EL (cell line): ENCODE results near the gene CNNM4.

ENCODE experiments used
- DNase-seq: peaks from one replicate; pipeline ENCODE4 v3.0.0-alpha.2; 2016

Gene CNNM4

DNA sequence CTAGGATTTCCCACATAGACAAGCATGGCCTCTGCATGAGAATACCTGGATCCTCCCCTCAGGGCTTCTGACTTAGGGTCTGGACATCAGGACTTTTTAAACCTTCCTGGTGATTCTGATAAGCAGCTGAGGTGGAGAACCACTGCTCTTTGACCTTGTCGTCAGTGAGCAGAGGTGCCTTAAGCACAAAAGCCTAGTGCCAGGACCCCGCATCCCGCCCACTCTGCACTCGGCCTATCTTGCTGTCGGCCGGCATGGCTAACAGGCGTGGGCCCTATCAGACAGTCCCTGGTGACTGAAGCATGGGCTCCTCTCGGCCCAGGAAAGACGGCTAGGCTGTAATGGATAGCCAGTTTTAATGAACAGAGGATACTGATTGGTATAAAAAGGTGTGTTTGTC lies 76.9 kb downstream of the CNNM4 start:
- no peak for DNase-seq

DNA sequence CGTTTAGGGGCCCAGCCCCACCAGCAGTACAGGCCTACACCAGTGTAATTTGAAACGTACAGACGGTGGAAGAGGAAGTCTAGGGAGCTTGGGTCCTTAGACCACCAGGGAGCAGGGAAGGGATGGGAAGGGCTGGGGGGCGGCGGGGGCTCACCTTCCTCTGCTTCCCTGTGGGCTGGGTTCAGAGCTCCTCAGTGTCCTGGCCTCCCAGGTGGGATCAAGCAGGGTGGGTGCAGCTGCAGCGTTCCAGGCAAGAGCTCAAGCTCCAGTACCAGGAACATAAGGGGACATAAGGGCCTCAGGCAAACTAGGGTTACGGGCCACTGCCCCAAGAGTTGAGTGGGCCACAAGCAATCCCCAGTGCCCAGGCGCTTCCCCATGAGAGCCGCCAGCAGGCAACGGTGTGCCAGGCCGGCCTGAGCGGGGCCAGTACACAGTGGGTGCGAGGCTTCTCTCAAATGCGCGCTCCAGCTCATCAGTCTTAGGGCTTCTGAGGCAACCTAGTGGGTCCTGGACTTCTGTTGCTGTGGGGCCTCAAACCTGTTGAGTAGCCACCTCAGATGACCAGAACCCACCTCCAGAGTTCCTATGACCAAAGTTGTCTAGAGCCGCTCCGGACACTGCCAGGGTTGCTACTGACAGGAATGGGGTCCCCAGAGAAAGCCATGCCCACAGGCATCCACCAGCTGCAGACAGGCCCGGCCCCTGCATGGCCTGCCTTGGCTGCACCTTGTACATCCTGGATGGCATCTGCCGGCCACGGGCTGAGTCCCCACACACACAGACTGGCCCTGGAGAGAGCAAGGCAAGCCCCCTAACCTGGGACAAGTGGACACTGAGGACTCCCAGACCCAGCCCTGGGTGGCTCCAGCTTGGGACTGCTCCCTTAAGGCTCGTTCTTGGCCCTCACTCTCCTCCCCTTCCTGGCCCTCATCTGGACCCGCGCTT lies 77.9 kb downstream of the CNNM4 start:
- no peak for DNase-seq

DNA sequence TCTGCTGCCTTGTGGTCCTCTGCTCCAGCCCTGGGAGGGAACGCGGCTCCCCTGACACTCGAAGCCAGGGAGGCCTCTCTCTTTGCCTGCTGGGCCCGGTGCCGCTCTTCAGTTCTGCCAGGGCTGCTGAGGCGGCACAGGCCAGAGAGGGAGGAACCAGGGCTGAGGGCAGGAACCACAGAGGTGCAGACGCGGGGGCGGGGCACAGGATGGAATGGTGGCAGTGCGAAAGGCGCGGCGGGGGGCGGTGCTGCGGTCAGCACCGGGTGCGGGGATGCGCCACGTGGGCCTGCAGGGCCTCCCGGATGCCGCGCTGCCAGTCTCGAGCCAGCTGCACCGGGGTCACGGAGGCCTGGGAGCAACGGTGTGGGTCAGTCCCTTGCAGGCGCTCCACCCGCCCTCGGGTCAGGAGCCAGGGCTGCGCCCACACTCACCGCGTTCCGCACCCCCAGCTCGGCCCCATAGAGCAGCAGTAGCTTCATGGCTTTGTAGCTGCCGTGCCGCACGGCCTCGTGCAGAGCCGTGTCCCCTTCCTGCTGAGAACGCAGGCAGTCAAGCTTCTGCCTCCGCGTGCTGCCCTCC lies 78.7 kb downstream of the CNNM4 start:
- DNase-seq = no peak

DNA sequence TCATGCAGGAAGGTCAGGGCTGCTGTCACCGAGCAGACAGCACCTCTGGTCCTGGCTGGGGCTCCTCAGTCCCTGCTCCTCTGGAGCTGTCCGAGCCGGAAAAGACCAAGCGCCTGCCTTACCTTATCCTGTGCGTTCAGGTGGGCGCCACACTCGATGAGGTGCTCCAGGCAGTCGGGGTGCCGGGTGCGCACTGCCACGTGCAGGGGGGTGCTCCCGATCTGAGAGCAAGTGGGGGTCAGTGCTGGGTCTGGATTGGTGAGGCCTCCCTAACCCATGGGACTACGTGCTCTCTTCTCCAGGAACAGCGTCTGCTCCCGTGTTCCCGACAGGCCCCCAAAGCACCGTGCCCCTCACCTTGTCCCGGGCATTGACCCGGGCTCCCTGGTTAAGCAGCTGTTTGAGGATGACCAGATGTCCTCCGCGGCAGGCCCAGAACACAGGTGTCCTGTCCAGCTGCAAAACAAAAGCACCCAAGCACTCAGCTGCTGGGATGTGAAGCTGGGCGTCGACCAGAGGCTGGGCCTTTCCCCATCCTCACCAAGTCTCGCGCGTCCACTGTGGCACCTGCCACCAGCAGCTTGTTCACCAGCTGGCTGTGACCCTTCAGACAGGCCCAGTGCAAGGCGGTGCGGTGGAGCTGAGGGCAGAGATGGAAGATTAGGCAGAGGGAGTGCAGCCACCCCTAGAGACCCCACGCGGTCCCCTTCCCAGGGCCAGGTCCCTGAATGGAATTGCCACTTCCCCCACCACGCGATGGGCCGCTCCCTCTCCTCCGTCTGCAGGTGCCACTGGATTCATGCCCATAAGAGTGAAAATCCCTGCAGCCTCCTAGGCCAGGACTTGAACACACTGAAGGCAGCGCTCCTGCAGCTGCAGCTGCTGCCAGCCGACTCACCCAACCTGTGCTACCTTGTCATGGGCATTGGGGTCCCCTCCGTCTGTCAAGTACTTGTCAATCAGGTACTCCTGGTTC lies 79.5 kb downstream of the CNNM4 start:
- DNase-seq = no peak

DNA sequence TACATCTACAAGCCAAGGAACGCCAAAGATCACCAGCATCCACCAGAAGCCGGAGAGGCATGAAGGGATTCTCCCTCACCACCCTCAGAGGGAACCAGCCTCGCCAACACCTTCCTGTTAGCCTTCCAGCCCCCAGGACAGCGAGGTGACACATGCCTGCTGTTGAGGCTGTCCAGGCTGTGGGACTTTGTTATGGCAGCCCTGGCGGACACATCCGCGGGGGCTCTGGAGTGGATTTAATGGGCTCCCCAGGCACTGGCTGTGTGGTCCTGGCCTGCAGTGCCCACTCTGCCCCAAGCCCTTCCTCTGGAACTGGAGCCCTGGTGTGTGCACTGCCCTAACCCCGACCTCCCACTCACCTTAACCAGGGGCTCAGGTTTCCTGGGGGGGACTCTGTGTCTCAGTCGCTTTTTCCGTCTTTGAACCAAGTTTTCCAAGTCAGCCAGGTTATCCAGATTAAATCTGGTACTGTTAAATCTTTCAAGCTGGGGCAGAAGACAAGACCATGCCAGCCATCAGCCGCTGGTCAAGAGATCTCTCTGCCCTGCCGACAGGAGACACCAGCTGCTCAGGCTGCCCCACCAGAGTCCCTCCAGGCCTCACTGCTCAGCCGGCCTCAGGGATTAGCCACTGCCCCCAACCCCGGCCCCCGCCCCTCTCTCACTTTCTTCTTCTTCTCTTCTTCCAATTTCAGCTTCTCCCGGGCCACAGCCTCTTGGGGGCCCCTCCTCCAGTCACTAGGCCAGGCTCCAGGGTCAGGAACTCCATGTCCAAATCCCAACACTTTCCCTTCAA lies 81.2 kb downstream of the CNNM4 start:
- no peak for DNase-seq

DNA sequence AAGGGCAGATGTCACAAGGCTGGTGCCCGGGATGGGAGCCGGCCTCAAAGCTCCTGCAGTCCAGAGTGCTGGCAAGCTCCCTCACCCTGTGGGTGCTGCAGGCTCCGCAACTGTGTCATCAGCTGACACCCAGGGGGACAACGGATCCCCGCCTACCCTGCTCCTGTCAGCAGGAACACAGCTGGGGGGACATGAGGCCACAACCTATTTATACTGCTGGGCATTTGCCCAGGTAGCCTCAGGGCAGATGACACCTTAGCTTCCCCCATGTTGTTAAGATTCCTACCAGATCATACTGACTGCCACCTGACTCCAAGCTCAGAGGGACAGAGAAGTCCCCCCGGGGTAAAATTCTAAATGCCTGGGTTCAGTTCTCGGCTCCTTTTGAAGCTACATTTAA lies 81.9 kb downstream of the CNNM4 start:
- DNase-seq = no peak

DNA sequence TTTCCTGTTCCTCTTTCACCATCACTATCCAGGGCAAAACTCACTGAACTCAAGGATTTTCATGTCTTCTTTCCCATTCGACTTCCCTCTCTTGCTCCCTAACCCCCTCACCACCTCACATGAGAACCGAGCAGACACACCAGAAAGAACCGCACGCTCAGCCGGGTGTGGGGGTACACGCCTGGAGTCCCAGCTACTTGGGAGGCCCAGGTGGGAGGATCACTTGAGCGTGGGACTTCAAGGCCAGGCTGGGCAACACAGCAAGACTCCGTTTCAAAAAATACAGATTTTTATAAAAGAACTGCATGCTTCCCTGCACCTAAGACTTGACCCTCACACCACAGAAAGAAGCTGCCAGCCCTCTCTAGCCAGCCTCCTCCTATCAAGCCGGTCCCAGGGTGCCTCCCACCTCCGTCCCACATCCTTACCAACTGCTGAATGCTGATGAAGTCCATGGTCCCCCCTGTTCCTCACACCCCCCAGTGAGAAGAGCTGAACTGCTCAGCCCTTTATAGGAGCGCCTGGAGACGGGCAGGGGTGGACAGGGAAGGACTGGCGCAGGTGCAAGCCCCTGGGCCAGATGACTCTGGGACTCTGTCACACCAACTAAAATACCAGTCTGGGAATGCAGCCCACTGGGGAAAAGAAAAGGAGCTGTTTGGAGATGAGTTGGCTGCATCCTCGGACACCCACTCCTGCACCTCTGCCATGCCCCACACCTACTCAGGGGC lies 83.0 kb downstream of the CNNM4 start, which contains the start of gene ANKRD23:
Gene ANKRD23, minus strand, starts transcription at position 484 of the 731 bp plus-strand sequence. Its CDS starts 29 bp downstream, at position 455.
- no peak for DNase-seq

DNA sequence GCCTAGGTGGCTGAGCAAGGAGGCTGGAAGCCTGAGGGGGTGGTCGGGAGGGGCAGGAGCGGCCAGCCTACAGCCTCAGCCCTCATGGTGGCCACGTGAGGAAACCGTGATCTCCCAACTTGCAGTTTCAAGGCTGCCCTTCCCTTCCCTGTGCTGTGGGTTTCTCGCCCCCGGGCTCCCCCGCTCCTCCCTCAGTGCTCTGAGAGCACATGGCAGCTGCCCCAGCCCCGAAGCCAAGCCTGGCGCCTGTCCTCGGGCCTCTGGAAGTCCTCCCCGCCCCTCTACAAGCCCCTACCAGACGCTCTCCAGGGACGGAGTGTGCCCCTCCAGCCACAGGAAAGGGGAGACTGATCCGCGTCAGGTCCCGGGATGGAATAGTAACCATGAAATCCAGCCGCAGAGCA lies 83.7 kb downstream of the CNNM4 start:
- no peak for DNase-seq

DNA sequence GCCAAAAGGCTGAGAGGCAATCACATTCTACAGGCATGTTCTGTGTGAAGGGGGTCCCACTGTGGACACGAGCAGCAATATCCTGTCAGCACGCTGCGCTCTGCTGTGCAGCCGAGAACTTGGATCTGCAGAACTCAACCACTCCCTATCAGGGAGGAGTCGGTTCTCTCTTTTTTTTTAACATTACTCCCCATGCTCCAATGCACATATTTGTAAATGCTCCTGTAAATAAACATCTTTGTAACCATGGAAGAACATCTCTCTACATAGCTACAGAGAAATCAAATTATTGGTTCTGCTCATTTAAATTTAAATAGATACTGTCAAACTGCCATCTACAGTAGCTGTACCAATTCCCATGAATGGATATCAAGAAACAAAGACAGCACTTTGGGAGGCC lies 86.1 kb downstream of the CNNM4 start:
- DNase-seq = no peak

DNA sequence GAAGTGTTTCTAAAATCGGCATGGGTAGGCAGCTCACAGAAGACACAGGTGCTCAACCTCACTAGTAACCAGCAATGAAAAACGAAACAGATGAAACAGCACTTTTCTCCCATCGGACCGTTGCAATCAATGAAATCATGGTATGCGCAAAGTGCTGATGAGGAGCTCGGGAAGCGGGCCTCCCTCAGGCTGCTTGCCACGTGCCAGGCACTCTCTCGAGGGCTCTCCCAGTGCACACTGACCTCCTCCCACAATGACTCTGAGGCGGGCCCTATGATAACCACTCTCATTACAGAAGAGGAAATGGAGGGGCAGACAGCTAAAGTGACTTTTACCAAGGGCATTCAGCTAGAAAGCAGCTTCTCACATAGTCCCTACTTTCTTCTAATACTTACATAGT lies 86.9 kb downstream of the CNNM4 start:
- DNase-seq = no peak

DNA sequence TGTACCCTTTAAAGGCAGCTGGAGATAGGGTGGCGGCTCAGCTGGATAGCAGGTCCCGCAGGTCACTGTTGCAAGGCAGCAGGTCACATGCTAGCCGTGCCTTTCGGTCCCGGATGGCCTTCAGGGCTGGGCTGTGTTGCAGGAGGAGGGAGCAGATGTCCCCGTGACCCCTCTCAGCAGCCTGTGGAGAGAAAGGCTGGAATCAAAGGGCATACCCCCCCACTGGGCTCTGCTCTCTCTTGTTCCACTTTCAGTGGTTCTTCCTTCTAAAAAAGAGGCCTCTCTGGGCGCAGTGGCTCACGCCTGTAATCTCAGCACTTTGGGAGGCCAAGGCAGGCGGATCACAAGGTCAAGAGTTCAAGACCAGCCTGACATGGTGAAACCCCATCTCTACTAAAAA lies 87.6 kb downstream of the CNNM4 start:
- no peak for DNase-seq

DNA sequence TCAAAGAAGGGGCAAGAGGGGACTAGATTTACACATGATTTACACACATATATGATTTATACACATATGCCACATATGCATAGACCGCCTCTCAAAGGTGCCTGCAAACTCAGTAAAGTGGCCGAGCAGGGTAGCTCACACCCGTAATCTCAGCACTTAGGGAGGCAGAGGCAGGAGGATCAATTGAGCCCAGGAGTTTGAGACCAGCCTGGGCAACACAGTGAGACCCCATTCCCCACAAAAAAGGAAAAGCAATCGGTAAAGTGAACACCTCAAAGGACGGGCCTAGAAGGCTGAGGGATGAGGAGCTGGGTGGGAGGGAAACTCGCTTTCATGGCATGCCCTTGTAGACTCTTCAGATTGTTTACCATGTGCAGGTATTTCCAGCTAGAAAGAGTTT lies 92.0 kb downstream of the CNNM4 start:
- DNase-seq = no peak

DNA sequence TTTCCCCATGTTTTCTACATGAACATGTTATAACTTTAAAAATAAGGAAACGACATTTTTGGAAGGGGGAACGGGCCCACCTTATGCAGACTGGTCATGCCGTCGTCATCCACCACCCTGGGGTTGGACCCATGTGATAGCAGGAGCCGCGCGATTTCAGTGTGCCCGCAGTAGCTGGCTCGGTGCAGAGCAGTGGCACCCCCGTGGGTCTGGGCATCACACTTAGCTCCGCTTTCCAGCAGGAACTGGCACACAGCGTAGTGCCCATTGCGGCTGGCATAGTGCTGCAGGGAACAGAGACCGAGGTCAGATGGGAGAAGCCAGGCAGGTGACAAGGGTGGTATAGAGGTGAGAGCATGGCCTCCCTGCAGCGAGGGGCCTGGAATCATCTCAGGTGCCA lies 92.6 kb downstream of the CNNM4 start:
- no peak for DNase-seq

DNA sequence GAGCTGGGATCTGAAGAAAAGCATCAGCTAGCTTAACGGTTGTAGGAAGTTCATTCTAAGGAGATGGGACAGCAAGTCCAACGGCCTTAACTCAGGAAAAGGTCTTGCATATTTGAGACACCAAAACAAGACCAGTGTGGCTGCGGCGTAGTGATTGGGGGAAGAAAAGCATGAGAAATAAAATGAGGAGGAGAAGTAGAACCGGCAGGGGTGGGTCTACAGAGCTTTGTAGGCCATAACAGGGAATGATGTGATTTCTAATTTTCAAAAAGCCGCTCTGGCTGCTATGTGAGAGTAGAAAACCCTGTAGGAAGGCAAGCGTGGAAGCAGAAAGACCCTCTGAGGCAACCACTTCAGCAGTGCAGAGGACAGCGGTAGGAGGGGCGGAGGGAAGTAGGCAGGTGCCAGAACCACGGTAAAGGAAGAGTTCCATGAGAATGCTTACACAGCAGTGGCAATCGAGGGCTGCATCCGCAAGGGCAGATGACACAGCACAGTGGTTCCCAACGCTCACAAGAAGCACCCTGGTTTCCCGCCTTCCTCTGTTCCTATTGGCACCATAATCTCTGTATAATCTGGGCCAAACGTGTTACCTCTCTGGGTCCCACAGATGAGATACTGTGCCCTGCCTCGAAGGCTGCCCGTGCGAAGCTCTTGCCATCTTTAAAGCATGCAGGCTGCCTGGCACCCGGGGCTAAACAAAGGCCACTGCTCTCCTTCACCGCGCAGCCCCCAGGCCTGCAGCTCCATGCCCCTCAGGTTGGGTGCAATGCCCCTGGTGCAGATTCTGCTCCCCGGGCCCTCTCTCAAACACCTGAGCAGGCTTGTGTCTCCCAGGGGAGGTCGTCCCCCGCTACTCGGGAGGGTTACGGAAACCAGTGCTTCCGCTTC lies 96.3 kb downstream of the CNNM4 start:
- peak; percentile 43 for DNase-seq

DNA sequence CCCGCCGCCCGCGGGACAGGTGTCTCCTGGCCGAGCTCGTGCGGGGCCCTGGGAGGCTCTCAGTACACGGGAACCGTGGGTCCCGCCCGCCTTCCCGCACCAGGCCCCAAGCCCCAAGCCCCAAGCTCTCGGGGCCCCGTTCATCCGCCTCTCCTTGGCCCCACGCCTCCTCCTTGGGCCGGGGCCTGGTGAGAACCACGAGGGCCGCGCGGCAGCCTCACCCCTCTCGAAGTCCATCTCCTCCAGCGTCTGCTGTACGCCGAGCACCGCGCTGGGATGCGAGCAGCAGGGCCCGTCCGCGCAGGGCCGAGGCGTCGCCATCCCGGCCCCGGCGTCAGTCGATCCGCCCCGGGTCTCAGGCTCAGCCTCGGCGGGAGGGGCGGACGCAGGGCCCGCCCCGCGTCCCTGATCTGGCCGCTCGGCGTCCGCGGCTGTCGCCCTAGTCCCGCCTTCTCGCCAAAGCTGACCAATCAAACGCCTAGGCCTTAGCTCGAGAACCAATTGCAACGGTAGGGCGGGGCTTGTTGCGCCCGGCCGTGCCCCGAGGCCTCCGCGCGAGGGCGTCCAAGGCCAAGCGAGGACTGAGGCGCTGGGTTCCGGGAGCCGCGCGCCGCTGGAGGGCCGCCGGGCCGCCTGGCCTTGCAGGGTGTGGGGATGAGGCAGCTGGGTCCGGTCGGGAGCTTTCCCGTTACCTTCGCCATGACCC lies 97.1 kb downstream of the CNNM4 start, which contains the start of gene ANKRD39:
Gene ANKRD39, minus strand, starts transcription at position 350 of the 706 bp plus-strand sequence. Its CDS starts 29 bp downstream, at position 321.
- DNase-seq = peak; percentile 97

DNA sequence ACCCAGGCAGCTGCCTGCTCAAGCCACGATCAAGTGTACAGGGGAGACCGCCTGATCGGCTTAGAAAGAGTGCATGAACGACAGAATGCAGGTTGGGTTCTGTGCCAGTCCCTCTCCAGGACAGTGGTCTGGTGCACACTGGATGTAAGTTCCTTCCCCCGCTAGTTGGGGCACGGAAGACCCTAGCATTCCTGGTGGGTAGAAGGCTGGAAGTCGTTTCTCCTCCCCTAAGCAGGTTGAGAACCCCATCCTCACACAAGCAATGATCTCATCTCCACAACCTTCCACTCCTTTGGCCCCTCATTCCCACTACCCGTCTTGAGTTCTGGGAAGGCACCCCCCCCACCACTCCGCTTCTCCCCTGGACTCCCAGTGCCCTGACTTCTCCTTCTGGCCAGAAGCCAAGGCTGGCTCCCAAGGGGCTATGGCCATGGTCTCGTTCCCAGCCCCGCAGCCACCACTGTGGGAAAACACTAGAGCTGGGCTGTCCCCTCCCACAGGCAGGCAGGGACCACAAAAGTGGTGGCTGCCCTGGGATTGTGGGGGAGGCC lies 98.5 kb downstream of the CNNM4 start:
- DNase-seq = no peak

DNA sequence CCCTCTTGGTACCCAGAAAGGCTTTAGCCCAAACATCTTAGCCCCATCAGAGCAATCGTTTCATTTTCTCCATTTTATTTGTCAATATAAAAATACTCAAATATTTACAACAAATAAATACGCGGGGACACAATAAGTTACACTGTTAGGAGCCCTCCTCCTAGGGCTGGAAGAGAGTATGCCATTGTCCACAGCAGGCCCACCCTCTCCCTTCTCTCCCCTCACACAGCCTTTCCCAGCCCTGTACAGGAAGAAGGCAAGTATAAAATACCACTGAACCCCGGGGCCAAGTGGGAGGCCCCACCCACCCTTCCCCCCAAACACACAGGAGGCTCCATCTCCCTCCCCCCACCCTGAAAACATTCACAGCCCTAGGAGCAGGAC lies 99.0 kb downstream of the CNNM4 start:
- no peak for DNase-seq

DNA sequence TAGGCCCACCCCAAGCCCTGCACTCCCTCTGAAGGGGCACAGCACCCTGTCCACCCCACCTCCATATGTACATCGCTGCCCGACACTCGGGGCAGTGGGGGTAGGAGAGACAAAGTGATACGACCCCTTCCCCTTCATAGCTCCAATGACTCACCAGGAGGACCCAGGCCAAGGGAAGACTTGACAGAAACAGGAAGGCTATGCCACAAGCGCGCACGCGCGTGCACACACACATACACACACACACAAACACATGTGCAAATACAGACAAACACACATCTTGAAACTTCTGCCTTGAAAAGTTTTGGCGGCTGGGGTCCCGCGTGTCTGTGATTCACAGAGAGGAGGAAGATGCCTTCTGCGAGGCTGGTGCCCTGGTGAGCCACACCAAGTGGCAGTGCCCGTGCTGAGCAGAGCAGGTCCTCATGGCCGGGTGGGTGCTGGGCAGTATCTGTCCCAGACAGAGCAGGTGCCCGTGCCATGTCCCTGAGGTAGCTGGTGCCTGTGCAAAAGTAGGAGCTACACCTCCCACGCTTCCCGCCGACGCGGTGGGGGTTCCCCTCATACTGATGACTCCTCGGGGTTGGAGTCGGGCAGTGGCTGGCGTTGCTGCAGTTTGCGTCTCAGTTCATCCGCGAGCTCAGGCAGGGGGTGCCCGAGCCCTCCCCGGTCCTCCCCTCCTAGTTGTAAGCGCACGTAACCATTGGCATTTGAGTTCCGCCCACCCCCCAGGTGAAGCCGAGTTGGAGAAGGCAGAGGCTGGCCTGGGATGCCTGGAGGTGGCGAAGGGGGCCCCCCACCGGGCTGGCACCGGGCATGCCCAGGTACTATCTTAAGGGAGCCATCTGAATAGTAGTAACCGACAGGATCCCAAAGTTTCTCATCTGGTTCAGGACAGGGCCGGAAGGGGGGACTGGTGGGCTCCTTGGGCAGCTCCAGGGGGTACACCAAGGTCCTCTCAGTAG lies 99.6 kb downstream of the CNNM4 start:
- DNase-seq = no peak
